Neutrophil (primary cell): ENCODE data around the gene CCL3.
"Not testable (repeated sequence)": the region's sequence is repeated elsewhere in the genome, so short reads cannot be mapped to it uniquely, and the experiment has no call there.

Source experiments
- H3K27ac ChIP-seq: fragments of 200-600 bp; sonication (generic); 2 replicates; pipeline ENCODE4 v1.5.1; 2016; ENCODE audit warnings: mild to moderate bottlenecking, moderate library complexity
- H3K27me3 ChIP-seq: fragments of 200-600 bp; sonication (generic); 2 replicates; pipeline ENCODE4 v1.6.0; 2016; ENCODE audit warnings: mild to moderate bottlenecking
- H3K36me3 ChIP-seq: fragments of 200-600 bp; sonication (generic); 2 replicates; pipeline ENCODE4 v1.5.1; 2017
- H3K4me1 ChIP-seq, 2 experiments: fragments of 200-600 bp in 1 of 2; sonication (generic) in 1 of 2; 1 replicate in 1 of 2; 2 replicates in 1 of 2; pipeline versions ENCODE4 v1.5.1 to v1.6.1; 2013 to 2016; ENCODE audit warnings: low read depth in 1 of 2, low read length in 1 of 2, mild to moderate bottlenecking in 1 of 2, moderate library complexity in 1 of 2; ENCODE audit not compliant: control insufficient read depth in 1 of 2, insufficient read depth in 1 of 2
- H3K4me3 ChIP-seq, 2 experiments: fragments of 200-600 bp in 1 of 2; sonication (generic) in 1 of 2; 1 replicate in 1 of 2; 2 replicates in 1 of 2; pipeline ENCODE4 v1.5.1; 2013 to 2016; ENCODE audit warnings: low read depth in 1 of 2, low read length in 1 of 2, mild to moderate bottlenecking in 1 of 2, moderate library complexity in 1 of 2
- H3K9me3 ChIP-seq: fragments of 200-600 bp; sonication (generic); 2 replicates; pipeline ENCODE4 v1.5.1; 2016
- TF ChIP-seq, protein P1 (sequence below): fragments of 200-600 bp; sonication (generic); IDR thresholded peaks from 2 replicates; pipeline ENCODE4 v1.5.1; 2016; ENCODE audit warnings: antibody characterized with exemption

The CCL3 gene

DNA sequence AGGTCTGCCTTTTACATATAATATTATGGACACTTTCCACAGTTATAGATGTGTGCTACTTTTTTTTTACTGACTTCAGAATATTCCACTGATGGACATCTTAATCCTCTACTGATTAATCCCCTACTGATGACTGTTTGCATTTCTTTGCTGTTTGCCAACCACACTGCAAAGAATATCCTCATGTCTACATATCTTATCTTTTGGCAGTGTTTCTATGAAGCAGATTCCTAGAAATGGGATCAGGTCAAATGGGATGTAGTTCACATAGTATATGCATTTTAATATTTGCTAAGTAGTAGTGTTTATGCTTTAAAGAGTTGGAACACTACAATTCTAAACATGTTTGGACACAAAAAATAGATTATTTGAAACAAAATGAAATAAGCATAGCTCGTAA is 3.2 kb downstream of the CCL3 start:
- TF ChIP-seq, protein P1, sequence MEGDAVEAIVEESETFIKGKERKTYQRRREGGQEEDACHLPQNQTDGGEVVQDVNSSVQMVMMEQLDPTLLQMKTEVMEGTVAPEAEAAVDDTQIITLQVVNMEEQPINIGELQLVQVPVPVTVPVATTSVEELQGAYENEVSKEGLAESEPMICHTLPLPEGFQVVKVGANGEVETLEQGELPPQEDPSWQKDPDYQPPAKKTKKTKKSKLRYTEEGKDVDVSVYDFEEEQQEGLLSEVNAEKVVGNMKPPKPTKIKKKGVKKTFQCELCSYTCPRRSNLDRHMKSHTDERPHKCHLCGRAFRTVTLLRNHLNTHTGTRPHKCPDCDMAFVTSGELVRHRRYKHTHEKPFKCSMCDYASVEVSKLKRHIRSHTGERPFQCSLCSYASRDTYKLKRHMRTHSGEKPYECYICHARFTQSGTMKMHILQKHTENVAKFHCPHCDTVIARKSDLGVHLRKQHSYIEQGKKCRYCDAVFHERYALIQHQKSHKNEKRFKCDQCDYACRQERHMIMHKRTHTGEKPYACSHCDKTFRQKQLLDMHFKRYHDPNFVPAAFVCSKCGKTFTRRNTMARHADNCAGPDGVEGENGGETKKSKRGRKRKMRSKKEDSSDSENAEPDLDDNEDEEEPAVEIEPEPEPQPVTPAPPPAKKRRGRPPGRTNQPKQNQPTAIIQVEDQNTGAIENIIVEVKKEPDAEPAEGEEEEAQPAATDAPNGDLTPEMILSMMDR = no peak
- no peaks in the 10 kb centered on the region for H3K36me3 ChIP-seq
- no peak overlapping the region for H3K4me3 ChIP-seq
- no peak overlapping the region for H3K27ac ChIP-seq
- H3K4me1 ChIP-seq = peaks cover 33 to 43% of the 10 kb centered on the region in 2 experiments
- H3K9me3 ChIP-seq = no peaks in the 10 kb centered on the region
- no peaks in the 10 kb centered on the region for H3K27me3 ChIP-seq

DNA sequence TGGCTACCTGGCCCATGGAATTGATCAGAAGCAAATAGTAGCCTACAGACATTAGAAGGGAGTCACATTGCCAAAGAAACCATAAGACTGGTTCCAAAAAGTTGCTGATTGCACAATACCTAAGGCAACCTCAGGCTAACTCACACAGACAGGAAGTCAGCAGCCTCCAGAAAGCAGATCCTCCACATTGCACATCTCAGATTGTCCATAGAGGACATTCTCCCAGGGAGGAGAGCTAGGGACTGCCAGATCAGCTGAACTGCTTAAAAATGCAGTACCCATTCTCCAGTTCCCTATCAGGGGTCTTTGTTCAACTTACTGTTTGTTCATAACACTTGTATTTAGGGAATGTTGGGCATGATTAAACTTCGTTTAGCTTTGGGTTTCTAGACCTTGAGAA is 4.2 kb downstream of the CCL3 start:
- Histone ChIP-seq H3K27ac (peak overlapping the region; percentile 52), H3K9me3 (no peaks in the 10 kb centered on the region), H3K27me3 (no peaks in the 10 kb centered on the region), H3K4me1 (peaks cover 41 to 49% of the 10 kb centered on the region in 2 experiments), H3K36me3 (no peaks in the 10 kb centered on the region), H3K4me3 (no peak overlapping the region)
- TF ChIP-seq, protein P1 = no peak

DNA sequence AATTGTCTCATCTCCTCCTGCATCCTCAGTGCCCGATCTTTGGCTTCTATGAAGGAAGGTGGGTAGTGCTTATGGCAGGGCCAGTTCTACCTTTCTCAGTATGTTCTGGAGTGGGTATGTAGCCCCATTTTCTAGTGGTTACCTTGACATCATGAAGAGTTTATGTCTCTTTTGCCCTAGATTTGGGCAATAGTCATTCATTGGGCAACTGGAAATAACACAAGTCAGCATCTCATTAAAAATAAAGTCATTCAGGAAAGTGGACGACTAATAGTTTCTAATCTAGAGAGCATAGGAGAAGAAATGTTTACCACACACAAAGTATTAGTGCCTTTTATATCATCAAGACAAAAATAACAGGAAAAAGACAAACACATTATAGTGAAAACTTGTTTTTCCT is 6.3 kb downstream of the CCL3 start:
- H3K36me3 ChIP-seq, H3K9me3 ChIP-seq, H3K4me3 ChIP-seq, H3K27me3 ChIP-seq: not testable (repeated sequence)
- Histone ChIP-seq H3K27ac (peak overlapping the region; percentile 92), H3K4me1 (peaks cover 41 to 47% of the 10 kb centered on the region in 2 experiments)

DNA sequence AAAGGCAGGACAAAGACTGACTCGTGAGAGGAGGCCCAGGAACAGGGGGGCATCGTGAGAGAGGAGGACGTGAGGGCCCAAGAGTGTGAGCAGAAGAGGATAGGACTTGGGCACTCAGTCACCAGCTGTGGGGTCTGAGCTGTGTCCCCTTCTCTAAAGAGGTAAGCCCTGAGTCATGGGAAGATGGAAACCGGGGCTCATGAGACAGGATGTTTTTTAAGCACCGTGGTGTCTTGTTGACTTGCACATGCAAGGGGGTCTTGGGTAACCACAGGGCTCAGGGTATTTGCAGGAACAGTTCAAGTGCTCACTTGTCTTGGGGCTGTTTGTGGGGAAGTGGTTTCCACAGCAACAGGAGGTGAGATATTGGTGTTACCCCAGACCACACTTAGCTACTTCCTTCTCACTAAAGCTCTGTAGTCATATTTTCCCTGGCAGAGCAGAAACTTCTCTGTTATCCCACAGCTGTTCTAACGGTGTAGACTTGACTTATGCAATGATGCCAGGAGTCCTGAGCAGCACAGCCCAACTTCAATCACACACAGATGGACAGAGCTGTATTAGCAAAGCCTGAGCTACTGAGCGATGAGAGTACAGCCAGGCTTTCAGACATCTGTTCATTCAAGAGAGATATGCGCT is 7.3 kb downstream of the CCL3 start:
- H3K4me1 ChIP-seq = peaks cover 41 to 47% of the 10 kb centered on the region in 2 experiments
- peak overlapping the region; percentile 92 for H3K27ac ChIP-seq
- not testable (repeated sequence) for H3K27me3 ChIP-seq, H3K9me3 ChIP-seq, H3K36me3 ChIP-seq
- peak overlapping the region in 1 of 2 experiments; percentile 39 for H3K4me3 ChIP-seq

DNA sequence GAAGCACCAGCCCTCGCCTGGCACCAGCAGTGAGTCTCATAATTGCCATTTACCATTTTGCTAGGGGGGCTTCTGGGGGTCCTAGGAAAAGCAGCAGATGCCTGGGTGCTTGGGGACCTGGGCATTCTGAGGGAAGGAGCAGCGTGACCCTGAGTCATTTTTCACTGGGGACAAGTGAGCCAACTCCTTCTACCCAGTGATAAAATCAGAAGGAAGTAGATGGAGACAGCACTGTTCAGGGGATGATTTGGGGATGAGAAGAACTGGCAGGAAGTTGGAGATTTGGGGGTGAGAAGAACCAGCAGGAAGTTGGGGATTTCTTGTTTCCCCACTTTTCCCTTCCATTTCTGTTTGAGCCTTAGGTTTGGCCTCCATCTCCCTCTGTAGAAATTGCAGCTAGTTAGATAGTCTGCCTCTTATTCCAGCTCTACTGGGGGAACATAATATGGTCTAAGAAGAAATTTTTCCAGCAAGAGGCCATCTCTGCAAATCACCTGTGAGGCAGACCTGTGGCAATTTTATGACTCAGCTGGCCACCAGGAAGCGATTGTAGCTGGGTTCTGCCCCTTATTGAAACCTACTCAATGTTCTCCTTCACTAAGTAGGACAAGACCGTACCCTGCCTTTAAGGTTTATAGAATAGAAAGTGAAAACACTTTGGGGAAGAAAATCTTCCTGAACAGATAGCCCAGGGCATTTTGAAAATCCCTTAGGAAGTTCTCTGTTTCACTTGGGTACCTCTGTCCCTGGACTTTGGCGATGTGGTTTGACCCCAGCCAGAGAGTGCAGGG is 8.1 kb downstream of the CCL3 start:
- H3K27me3 ChIP-seq, H3K36me3 ChIP-seq, H3K9me3 ChIP-seq, H3K4me3 ChIP-seq: not testable (repeated sequence)
- peaks cover 41 to 47% of the 10 kb centered on the region in 2 experiments for H3K4me1 ChIP-seq
- H3K27ac ChIP-seq = peak overlapping the region; percentile 92

DNA sequence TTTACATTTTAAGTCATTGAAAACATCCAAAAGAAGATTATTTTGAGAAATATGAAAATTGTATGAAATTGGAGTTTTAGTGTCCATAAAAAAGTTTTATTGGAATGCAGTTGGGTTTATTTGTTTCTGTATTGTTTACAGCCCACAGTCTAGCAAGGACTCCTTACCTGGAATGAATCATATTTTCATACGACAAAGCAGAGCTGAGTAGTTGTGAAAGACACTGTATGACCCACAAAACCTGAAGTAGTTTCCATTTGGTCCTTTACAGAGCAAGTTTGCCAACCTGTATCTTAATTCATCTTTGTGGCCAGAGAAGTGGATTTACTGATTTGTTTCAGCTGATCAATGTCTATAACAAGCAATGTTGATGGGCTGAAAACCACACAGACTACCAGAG is 15.6 kb downstream of the CCL3 start:
- Histone ChIP-seq H3K36me3 (no peaks in the 10 kb centered on the region), H3K9me3 (no peaks in the 10 kb centered on the region), H3K27me3 (no peaks in the 10 kb centered on the region), H3K4me1 (peaks cover 10 to 11% of the 10 kb centered on the region in 2 experiments), H3K27ac (no peak overlapping the region), H3K4me3 (no peak overlapping the region)
- TF ChIP-seq, protein P1 = no peak

DNA sequence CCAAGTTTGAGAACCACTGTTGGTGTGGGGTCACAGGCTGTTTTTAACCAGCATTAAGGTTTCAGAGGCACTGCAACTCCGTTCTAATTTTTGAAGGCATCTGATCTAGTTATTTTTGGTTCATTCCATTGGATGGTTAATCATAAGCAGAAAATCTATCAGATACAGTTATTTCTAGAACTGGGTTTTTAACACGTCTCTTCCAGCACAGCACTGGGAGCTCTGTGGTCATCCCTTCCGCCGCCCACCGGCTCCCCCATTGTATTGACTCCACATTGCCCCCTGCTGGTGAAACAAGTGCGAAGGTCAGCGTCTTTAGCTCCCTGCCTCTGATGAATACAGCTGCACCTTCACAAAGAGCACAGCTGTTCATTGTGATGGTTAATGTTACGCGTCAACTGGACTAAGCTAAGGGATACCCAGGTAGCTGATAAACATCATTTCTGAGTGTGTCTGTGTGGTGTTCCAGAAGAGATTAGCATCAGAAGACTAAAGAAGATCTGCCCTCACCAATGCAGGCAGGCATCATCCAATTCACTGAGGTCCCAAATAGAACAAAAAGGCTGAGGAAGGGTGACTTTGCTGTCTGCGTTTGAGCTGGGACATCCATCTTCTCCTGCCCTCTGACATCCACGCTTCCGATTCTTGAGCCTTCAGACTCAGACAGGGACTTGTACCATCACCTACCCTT is 17.4 kb downstream of the CCL3 start:
- Histone ChIP-seq H3K27me3 (no peaks in the 10 kb centered on the region), H3K4me1 (peaks cover 10 to 11% of the 10 kb centered on the region in 2 experiments), H3K9me3 (no peaks in the 10 kb centered on the region), H3K4me3 (no peak overlapping the region), H3K36me3 (no peaks in the 10 kb centered on the region), H3K27ac (no peak overlapping the region)
- TF ChIP-seq, protein P1 = peak; percentile 72
